ACC112 (cell line): Measurements from ENCODE around the gene COL8A1.

ENCODE experiments used
- H2AFZ ChIP-seq: fragments of 200-600 bp; sonication (generic); one replicate; pipeline ENCODE4 v1.6.0; 2017; ENCODE audit warnings: antibody characterized with exemption, low read length; ENCODE audit not compliant: unreplicated experiment
- H3K27ac ChIP-seq: fragments of 200-600 bp; sonication (generic); 2 replicates; pipeline ENCODE4 v1.5.1; 2014; ENCODE audit warnings: low read depth, mild to moderate bottlenecking, antibody characterized with exemption, low read length, moderate library complexity
- H3K27me3 ChIP-seq: fragments of 200-600 bp; sonication (generic); 2 replicates; pipeline ENCODE4 v1.6.1; 2014; ENCODE audit warnings: mild to moderate bottlenecking, antibody characterized with exemption, low read length, moderate library complexity, mixed read lengths; ENCODE audit not compliant: insufficient read depth
- H3K36me3 ChIP-seq: fragments of 200-600 bp; sonication (generic); 2 replicates; pipeline ENCODE4 v1.6.1; 2016; ENCODE audit warnings: mild to moderate bottlenecking, antibody characterized with exemption, low read length, moderate library complexity, mixed read lengths; ENCODE audit not compliant: insufficient read depth
- H3K4me1 ChIP-seq: fragments of 200-600 bp; sonication (generic); one replicate; pipeline ENCODE4 v1.6.1; 2016; ENCODE audit warnings: low read length, mixed read lengths; ENCODE audit not compliant: insufficient read depth, unreplicated experiment, control insufficient read depth
- H3K4me3 ChIP-seq: fragments of 200-600 bp; sonication (generic); 2 replicates; pipeline ENCODE4 v1.5.1; 2014; ENCODE audit warnings: mild to moderate bottlenecking, low read depth, low read length
- H3K79me2 ChIP-seq: fragments of 200-600 bp; sonication (generic); one replicate; pipeline ENCODE4 v1.6.0; 2016; ENCODE audit warnings: low read length; ENCODE audit not compliant: control insufficient read depth, unreplicated experiment, insufficient read depth

Gene COL8A1

GRCh38 chr3:99648516-99648915 is 10.1 kb downstream of the COL8A1 start:
- Histone ChIP-seq H3K4me1 (peaks cover 98% of the 10 kb centered on the region), H3K79me2 (peaks cover 91% of the 10 kb centered on the region), H3K4me3 (peak overlapping the region; percentile 12; the same call in 1 of the 2 replicates), H3K27me3 (no peaks in the 10 kb centered on the region), H2AFZ (no peak overlapping the region), H3K27ac (peak overlapping the region; percentile 94), H3K36me3 (peaks cover 15% of the 10 kb centered on the region)

GRCh38 chr3:99651531-99651930 is 13.1 kb downstream of the COL8A1 start:
- H3K4me3 ChIP-seq, result peak overlapping the region; percentile 18; the same call in 1 of the 2 replicates
- peak overlapping the region; percentile 94 for H3K27ac ChIP-seq
- no peak overlapping the region for H2AFZ ChIP-seq
- peaks cover 94% of the 10 kb centered on the region for H3K4me1 ChIP-seq
- H3K27me3 ChIP-seq, result no peaks in the 10 kb centered on the region
- peaks cover 86% of the 10 kb centered on the region for H3K79me2 ChIP-seq
- H3K36me3 ChIP-seq, result peaks cover 17% of the 10 kb centered on the region

GRCh38 chr3:99656624-99657023 is 18.2 kb downstream of the COL8A1 start:
- Histone ChIP-seq H2AFZ (peak overlapping the region; percentile 36), H3K79me2 (peaks cover 86% of the 10 kb centered on the region), H3K36me3 (peaks cover 19% of the 10 kb centered on the region; the same call in 1 of the 2 replicates), H3K27ac (peak overlapping the region; percentile 98), H3K4me3 (peak overlapping the region; percentile 0; the same call in 1 of the 2 replicates), H3K4me1 (peaks cover 93% of the 10 kb centered on the region), H3K27me3 (no peaks in the 10 kb centered on the region)

- Histone ChIP-seq H2AFZ (no peak overlapping the region), H3K36me3 (0 out of 2 replicates have a peak, but pooled peaks cover 10% of the 10 kb centered on the region), H3K79me2 (peaks cover 83% of the 10 kb centered on the region), H3K4me1 (peaks cover 86% of the 10 kb centered on the region), H3K27me3 (no peaks in the 10 kb centered on the region), H3K27ac (peak overlapping the region; percentile 98), H3K4me3 (peak overlapping the region; percentile 10; the same call in 1 of the 2 replicates)
These were observed 19.9 kb downstream of the COL8A1 start for GRCh38 chr3:99658274-99658673.

- H2AFZ ChIP-seq, result no peak overlapping the region
- 0 out of 2 replicates have a peak, but pooled peaks cover 8% of the 10 kb centered on the region for H3K36me3 ChIP-seq
- H3K4me1 ChIP-seq, result peaks cover 86% of the 10 kb centered on the region
- H3K27ac ChIP-seq, result peak overlapping the region; percentile 98
- peaks cover 81% of the 10 kb centered on the region for H3K79me2 ChIP-seq
- peak overlapping the region; percentile 12; the same call in 1 of the 2 replicates for H3K4me3 ChIP-seq
- no peaks in the 10 kb centered on the region for H3K27me3 ChIP-seq
These were observed 20.6 kb downstream of the COL8A1 start for GRCh38 chr3:99659032-99659431.

GRCh38 chr3:99659951-99660350 is 21.6 kb downstream of the COL8A1 start:
- H3K4me3 ChIP-seq, result peak overlapping the region; percentile 12; the same call in 1 of the 2 replicates
- peaks cover 86% of the 10 kb centered on the region for H3K4me1 ChIP-seq
- H2AFZ ChIP-seq, result no peak overlapping the region
- H3K27ac ChIP-seq, result peak overlapping the region; percentile 98
- peaks cover 81% of the 10 kb centered on the region for H3K79me2 ChIP-seq
- H3K36me3 ChIP-seq, result peaks cover 9% of the 10 kb centered on the region; the same call in 1 of the 2 replicates
- no peaks in the 10 kb centered on the region for H3K27me3 ChIP-seq

GRCh38 chr3:99662838-99663570 is 24.6 kb downstream of the COL8A1 start:
- H3K36me3 ChIP-seq, result peaks cover 6% of the 10 kb centered on the region; the same call in 1 of the 2 replicates
- peaks cover 84% of the 10 kb centered on the region for H3K79me2 ChIP-seq
- no peaks in the 10 kb centered on the region for H3K27me3 ChIP-seq
- peak overlapping the region; percentile 60 for H3K27ac ChIP-seq
- no peak overlapping the region for H3K4me3 ChIP-seq
- no peak overlapping the region for H2AFZ ChIP-seq
- peaks cover 87% of the 10 kb centered on the region for H3K4me1 ChIP-seq

GRCh38 chr3:99663977-99664376 is 25.6 kb downstream of the COL8A1 start:
- H3K36me3 ChIP-seq, result peaks cover 6% of the 10 kb centered on the region
- no peaks in the 10 kb centered on the region for H3K27me3 ChIP-seq
- H3K27ac ChIP-seq, result peak overlapping the region; percentile 60
- H3K79me2 ChIP-seq, result peaks cover 86% of the 10 kb centered on the region
- H3K4me3 ChIP-seq, result peak overlapping the region; percentile 5; the same call in 1 of the 2 replicates
- no peak overlapping the region for H2AFZ ChIP-seq
- peaks cover 86% of the 10 kb centered on the region for H3K4me1 ChIP-seq

GRCh38 chr3:99665017-99665416 is 26.6 kb downstream of the COL8A1 start:
- Histone ChIP-seq H3K79me2 (peaks cover 87% of the 10 kb centered on the region), H3K36me3 (peaks cover 12% of the 10 kb centered on the region), H3K27ac (peak overlapping the region; percentile 58), H3K4me1 (peaks cover 85% of the 10 kb centered on the region), H3K4me3 (no peak overlapping the region), H2AFZ (no peak overlapping the region), H3K27me3 (no peaks in the 10 kb centered on the region)

- H3K27me3 ChIP-seq, result no peaks in the 10 kb centered on the region
- peak overlapping the region; percentile 43 for H2AFZ ChIP-seq
- H3K4me3 ChIP-seq, result peak overlapping the region; percentile 50
- peaks cover 83% of the 10 kb centered on the region for H3K4me1 ChIP-seq
- H3K27ac ChIP-seq, result peak overlapping the region; percentile 83
- H3K79me2 ChIP-seq, result peaks cover 87% of the 10 kb centered on the region
- H3K36me3 ChIP-seq, result peaks cover 17% of the 10 kb centered on the region
These were observed 27.8 kb downstream of the COL8A1 start for GRCh38 chr3:99666201-99666600.

- Histone ChIP-seq H3K79me2 (peaks cover 87% of the 10 kb centered on the region), H3K27ac (peak overlapping the region; percentile 83), H3K4me3 (0 out of 2 replicates have a peak overlapping the region, but pooled peaks have one; percentile 50), H2AFZ (no peak overlapping the region), H3K4me1 (peaks cover 86% of the 10 kb centered on the region), H3K27me3 (no peaks in the 10 kb centered on the region), H3K36me3 (peaks cover 30% of the 10 kb centered on the region)
These were observed 29.6 kb downstream of the COL8A1 start for GRCh38 chr3:99668044-99668443.
